Astrocyte (in vitro differentiated cells and primary cell): ENCODE results near the gene NEU2.

ENCODE experiments used
- CTCF ChIP-seq: IDR thresholded peaks from 2 replicates; pipeline ENCODE4 v1.5.1; 2011; ENCODE audit warnings: low read depth, mild to moderate bottlenecking, inconsistent platforms, low read length, moderate library complexity; ENCODE audit not compliant: insufficient read depth
- EZH2 ChIP-seq: IDR thresholded peaks from 2 replicates; pipeline ENCODE4 v1.6.1; 2012; ENCODE audit warnings: mild to moderate bottlenecking, low read length, inconsistent platforms; ENCODE audit not compliant: insufficient read depth

GRCh38 chr2:233063976-233064411 lies 31.5 kb downstream of the NEU2 start:
- no peak for TF ChIP-seq CTCF
- no peak for TF ChIP-seq EZH2
